GM19023 (cell line): ENCODE measurements around the gene LMTK2.

Experiments used
- ATAC-seq: cut with Tn5 transposase; IDR thresholded peaks from one replicate; pipeline ENCODE4 v1.9.1; 2021; ENCODE audit warnings: mild to moderate bottlenecking, moderate library complexity; ENCODE audit not compliant: unreplicated experiment

LMTK2 gene

DNA sequence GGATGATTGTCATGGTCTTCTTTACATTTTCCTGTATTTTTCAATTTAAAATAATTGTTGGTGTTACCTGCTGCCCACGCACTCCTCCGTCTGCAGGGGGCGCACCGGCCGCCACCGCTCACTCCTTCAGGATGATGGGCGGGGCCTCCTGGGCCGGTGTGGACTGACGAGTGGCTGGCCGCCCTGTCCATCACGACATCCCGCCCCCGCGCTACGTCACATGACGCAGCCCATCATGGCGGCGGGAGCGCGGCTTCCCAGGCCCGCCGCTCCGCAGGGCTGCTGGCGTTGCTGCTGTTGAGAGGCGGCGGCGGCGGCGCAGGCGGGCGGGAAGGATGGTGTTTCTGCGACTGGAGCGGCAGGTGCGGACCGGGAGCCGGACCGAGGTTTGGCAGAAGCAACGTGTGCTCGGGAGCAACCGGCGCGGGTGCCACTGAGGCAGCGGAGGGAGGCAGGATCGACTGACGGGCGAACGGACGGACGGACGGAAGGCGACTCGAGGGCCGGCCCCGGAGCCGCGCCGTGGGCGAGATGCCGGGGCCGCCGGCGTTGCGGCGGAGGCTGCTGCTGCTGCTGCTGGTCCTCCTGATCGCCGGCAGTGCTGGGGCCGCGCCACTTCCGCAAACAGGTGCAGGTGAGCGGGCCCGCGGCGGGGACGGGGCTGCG is at the start of gene LMTK2:
LMTK2 (plus strand) TSS at position 216 of the 666 bp plus-strand sequence; CDS start at position 532, 316 bp downstream.
- peak; percentile 100 for ATAC-seq

DNA sequence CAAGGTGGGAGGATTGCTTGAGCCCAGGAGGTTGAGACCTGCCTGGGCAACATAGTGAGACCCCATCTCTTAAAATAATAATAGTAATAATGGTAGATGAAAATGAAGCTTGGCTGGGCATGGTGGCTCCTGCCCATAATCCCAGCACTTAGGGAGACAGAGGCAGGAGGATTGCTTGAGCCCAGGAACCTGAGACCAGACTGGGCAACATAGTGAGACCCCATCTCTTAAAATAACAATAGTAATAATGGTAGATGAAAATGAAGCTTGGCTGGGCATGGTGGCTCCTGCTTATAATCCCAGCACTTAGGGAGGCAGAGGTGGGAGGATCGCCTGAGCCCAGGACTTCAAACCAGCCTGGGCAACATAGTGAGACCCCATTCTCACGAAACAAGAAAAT is 49.5 kb upstream of the LMTK2 start:
- no peak for ATAC-seq

DNA sequence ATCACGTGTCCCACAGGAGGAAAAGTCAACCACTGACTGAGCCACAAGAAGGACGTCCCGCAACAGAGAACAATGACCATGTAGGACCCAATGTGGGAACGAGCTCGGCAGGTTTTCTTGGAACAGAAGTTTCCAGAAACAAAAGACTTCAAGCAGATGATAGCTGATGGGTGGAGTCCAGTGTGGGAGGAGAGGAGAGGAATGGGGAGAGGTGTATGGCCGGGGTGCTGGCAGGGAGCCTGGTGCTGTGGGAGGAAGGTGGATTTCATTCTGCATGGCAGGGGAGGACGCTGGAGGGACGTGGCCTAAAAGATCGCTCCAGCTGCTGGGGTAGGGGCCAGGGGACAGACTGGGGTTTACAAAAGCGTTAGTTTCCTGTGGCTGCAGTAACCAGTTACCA is 48.5 kb upstream of the LMTK2 start:
- ATAC-seq = no peak

DNA sequence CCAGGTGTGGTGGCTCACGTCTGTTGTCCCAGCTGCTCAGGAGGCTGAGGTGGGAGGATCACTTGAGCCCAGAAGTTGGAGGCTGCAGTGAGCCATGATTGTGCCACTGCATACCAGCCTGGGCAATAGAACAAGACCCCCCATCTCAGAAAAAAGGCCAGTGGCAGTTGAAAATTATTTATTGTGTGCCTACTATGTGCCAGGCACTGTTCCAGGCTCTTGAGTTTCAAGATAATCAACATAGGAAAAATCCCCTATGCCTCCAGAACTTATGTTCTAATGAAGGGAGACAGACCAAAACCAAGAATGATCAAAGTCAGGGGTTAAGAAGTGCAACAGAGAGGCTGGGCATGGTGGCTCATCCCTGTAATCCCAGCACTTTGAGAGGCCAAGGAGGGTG is 42.4 kb upstream of the LMTK2 start:
- no peak for ATAC-seq

DNA sequence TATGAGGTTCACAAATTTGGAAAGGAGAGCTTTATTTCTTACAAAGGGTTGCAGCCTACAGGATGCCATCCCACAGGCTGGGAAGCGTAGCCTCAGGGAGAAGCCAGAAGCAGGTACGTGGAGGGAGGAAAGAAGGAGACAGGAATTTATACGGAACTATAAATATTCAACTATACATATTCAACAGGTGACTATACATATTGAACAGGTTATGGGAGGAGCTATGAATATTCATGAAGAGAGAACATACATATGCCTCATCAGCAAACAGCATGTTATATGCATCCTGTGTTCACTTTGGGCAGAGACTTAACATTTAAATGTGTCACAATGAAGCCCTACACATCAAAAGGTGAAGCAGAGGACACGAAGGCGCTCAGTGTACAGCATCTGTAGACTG is 40.5 kb upstream of the LMTK2 start:
- no peak for ATAC-seq

DNA sequence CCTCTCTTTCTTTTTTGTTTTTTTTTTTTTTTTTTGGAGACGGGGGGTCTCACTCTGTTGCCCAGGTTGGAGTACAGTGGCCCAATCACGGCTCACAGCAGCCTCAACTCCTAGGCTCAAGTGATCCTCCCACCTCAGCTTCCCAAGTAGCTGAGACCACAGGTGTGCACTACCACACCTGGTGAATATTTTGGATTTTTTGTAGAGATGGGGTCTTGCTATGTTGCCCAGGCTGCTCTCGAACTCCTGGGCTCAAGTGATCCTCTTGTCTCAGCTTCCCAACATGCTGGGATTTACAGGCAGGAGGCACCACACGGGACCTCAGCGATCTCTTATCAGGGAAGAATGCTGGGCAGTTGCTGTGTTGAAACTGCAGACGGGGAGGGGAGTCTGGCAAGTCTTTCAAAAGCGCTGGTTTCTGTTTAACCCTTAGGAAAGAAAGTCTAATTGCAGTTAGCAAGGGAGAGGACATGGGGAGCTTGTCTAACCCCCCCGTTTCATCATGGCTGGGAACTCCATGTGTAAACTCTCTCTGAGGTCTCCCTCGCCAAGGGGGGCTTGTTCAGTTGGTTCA is 39.6 kb upstream of the LMTK2 start:
- no peak for ATAC-seq

DNA sequence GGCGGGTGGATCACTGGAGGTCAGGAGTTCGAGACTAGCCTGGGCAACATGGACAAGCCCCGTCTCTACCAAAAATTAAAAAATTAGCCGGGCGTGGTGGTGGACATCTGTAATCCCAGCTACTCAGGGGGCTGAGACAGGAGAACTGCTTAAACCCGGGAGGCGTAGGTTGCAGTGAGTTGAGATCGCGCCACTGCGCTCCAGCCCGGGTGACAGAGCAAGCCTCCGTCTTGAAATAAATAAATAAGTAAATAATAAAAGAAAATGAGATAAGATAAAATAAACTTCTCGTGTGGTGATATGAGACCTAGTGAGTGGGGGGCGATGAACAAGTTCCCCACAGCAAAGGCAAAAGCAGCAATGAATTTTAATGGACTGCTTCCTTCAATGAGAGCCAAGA is 33.6 kb upstream of the LMTK2 start:
- ATAC-seq = no peak

DNA sequence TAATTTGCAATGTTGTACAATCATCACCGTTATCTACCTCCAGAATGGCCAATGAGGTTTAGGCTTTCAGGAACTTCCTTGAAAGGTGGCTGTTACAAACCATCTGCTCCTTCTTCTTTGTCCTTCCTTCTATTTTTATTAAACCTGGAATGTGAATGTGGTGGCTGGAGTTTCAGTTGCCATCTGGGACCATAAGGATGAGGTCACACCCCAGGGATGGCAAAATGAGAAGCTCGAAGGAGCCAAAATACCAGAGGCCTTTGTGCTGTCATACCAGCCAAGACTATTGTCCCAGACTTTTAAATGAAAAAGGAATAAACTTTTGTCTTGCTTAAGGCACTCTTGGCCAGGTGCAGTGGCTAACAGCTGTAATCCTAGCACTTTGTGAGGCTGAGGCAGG is 30.9 kb upstream of the LMTK2 start:
- no peak for ATAC-seq

DNA sequence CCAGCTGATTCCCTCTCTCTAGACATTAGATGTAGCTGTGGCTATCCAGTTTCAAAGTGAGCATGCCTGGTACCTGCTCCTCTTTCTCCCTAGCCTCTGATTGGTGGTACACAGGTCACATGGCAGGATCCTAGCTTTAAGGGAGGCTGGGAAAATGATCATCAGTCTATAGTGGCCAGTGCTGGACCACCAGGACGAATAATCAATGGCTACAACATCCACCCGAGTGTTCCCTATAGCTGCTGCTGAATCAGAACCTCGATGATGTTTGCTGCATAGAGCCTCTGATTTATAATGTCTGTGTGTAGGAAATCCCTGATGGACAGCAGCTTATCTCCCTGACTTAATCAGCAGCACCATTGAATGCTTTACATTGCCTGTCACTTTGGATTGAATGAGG is 28.9 kb upstream of the LMTK2 start:
- no peak for ATAC-seq

DNA sequence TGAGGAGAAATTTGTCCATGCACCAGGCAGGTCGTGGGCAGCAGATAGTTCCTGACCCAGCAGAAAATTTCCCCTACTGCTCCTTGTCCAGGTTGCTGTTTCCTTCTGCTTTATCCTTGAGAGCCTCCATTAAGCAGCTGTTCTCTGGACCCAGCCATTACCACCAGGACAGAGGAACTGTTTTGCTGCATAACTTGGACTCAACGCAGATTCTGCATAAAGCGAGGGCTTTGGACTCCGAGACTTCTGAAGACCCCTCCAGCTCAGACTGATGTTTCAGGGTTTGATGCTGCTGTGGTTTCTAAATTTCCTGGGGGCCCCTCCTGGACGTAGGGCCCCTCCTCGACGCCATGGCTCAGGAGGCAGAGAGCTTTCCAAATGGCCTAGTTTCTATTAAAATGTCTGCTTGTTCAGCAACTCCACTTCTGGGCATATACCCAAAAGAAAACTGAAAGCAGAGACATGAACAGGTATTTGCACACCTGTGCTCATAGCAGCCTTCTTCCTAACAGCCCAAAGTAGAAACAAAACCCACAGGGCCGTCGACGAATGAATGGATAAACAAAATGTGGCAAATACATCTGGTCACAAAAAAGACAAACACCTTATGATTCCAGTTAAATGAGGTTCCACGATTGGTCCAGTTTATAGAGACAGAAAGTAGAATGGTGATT is 28.3 kb upstream of the LMTK2 start:
- ATAC-seq = no peak

DNA sequence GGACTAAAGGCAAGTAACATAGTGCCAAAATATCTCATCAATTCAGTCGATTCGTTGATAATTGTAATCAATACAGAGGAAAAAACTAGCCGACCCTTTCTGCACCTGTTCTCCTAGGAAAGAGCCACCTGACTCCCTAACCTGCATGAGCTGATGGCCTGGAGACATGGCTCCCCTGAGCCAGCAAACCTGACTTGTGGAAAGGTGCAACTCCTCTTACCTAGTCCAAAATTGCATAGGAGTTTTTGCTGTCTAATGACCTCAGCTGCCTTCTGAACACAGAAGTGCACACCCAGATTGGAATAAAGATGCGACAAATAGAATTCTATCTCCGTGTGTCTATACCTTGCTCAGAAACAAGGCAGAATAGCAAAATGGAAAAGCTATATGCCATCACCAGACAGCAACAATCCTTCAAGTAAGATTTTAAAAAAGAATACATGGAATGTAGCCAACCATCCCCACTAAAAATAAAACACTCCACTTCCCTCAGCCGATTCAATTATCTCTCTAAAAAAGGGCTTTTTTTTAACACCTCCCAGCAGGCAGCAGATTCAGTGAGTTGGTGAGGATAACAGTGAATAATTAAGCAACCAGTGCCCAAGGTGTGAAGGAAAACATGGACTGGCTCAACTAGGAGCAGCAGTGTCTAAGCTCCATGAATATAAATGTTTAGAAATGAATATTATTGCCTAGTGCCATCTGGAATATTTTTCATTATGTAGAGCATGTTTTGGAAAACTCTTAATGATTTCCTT is 26.6 kb upstream of the LMTK2 start:
- ATAC-seq = no peak

DNA sequence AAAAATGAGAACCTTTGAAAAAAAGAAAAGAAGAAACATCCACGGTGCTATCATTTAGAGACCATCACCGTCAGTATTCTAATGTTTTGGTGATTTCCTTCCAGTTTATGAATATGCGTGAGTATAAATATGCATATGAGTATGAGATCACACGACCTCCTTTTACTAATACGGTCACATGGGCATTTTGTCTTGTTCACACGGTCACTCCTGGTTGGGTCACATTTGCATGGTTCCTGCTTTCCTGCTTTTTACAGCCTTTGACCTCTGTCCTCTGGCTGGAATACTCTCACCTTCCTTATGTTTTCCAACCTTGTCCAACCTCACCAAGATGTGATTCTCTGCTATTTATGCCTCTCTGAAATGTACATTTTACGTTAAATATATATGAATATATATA is 25.3 kb upstream of the LMTK2 start:
- no peak for ATAC-seq

DNA sequence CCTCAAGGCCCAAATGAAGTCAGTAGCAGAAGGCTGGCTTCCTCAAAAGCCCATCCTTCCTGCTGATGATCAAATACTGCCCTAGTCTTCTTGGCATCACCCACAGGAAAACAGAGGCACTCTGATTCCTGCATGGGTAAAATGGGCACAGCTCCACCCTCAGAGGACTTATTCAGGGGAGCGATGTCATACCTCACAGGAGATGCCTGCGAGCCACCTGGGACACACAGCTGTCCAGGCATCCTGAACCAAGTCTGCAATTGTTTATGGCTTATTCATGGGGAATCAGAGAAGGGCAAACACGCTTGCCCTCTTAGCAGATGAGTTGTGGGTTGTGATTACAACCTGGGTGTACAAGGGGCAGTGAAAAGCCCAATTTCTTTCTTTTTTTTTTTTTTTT is 22.0 kb upstream of the LMTK2 start:
- no peak for ATAC-seq

DNA sequence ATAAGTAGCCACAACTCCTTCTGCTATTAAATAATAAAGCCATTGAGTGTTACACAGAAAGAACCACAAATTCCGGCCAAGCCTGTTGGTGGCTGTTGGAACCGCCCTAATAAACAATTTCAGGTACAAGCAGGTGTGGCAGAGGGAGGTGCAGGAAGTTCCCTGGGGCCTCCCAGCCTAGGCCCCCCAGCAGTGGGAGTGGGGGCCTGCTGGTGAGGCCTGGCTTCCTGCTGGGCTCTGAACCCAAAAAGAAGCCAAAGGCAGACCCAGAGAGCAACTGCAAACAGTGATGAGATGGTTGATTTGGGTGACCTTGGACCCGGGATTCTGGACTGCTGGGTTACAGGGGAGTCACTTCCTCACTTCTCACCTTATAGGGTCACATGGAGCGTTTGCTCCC is 21.0 kb upstream of the LMTK2 start:
- ATAC-seq = no peak

DNA sequence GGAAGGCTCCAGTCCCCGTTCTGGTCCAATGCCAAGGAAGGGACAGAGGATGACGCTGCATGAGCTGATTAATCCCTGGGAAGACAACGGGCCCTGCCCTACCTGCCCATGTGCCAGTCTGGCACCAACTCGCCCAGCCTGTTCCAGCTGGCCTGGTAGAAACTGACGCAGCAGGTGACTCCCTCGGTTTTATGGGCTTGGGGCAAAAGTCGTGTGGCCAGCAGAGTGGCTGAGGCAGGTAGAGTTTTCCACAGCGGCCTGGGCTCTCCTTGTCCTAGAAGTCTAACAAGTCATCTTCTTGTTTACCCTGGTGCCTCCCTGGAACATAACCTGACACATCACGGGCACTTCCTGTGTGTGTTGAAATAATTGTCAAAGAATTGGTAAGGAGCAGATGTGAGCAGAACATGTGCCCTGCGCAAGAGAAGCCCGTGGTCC is 20.4 kb upstream of the LMTK2 start:
- no peak for ATAC-seq

DNA sequence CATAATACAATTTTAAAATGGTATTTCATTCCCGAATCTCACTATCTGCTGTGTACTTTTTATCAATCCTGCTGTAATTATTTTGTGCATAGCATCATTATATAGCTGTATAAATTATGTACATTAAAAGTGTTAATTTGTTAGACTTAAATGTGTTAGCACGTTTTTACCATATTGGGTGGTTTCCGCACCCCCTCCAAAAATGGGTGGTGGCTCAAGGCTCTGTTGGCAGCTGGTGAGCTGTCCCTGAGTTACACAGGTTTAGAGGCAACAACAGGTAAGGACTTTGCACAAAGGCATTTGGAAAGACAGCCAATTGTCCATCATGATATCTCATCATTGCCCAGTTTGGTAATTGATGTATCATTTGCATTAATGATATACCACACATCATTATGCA is 18.6 kb upstream of the LMTK2 start:
- ATAC-seq = no peak

DNA sequence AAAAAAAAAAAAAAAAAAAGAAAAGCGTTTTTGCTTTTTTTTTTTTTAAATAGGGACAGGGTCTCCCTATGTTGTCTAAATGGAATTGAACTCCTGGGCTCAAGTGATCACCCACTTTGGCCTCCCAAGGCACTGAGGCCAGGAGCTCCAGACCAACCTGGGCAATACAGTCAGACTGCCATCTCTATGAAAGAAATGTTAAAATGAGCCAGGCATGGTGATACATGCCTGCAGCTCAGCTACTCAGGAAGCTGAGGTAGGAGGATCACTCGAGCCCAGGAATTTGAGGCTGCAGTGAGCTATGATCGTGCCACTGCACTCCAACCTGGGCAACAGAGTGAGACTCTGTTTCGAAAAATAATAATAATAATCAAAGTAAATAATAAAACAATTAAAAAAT is 16.5 kb upstream of the LMTK2 start:
- ATAC-seq = no peak

DNA sequence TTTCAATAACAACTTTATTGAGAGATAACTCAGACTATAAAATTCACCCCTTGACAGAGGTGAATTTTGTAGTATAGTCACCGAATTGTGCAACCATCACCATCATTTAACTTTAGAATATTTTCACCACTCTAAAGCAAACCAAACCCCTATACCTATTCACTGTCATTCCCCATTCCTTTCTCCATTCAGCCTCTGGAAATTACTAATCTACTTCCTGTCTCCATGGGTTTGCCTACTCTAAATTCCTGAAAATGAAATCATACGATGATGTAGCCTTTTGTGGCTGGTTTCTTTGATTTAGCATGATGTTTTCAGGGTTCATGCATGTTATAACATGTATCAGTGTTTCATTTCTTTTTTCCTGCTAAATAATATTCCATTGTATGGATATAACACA is 15.6 kb upstream of the LMTK2 start:
- ATAC-seq = no peak

DNA sequence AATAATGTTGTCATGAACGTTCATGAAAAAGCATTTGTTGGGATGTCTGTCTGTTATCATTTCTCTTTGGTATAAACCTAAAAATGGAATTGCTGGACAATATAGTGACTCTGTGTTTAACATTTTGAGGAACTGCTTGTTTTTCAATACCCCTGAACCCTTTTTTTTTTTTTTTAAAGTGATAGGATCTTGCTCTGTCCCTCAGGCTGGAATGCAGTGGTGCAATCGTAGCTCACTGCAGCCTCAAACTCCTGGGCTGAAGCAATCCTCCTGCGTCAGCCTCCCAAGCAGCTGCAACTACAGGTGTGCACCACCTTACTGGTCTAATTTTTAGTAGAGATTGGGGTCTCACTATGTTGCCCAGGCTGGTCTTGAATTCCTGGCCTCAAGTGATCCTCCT is 15.1 kb upstream of the LMTK2 start:
- no peak for ATAC-seq

DNA sequence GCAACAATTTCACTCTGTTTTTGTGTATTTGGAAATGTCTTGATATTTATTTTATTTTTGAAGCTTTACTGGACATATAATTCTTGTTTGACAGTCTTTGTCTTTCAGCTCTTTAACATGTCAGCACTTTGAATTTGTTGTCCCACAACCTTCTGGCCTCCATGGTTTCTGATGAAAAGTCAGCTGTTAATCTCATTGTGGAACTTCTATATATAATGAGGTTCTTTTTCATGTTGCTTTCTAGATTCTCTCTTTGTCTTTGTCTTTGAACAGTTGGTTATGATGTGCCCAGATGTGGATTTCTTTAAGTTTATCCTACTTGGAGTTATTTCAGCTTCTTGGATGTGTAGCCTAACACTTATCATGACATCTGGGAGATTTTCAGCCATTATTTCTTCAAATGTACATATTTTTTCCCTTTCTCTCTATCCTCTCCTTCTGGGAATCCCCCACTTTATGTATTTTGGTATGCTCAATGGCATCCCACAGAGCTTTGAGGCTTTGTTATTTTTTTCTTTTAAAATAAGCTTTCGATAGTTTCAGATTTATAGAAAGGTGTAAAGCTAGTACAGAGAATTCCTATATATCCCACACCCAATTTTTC is 9.5 kb upstream of the LMTK2 start:
- no peak for ATAC-seq

DNA sequence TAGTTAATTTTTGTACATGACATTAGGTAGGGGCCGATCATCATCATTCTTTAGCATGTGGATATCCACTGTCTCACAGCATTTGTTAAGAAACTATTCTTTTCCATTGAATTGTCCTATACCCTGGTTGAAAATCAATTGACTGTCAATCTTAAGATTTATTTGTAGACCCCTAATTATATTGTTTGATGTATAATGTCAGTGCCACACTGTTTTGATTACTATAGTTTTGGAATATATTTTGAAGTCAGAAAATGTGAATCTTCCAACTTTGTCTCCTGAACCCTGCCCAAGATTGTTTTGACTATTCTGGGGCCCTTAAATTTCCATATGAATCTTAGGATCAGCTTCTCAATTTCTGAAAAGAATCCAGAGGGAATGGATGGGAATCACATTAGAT is 6.6 kb upstream of the LMTK2 start:
- ATAC-seq = no peak
